Myometrial cell (primary cell): ENCODE data around the gene CRIM1. TPM values are rescaled to one million over a fixed set of nuclear protein-coding genes. Genes with fewer than 3 reads are reported as not detected.

ENCODE experiments used
- total RNA-seq: library from RNA; depleted of rRNA; stranded (reverse); fragments of >200 nt; gene quantifications from 2 replicates; pipeline ENCODE4 v1.2.3, GENCODE V29; 2015

The CRIM1 gene
- 177 and 216 TPM in 2 replicates for total RNA-seq

DNA sequence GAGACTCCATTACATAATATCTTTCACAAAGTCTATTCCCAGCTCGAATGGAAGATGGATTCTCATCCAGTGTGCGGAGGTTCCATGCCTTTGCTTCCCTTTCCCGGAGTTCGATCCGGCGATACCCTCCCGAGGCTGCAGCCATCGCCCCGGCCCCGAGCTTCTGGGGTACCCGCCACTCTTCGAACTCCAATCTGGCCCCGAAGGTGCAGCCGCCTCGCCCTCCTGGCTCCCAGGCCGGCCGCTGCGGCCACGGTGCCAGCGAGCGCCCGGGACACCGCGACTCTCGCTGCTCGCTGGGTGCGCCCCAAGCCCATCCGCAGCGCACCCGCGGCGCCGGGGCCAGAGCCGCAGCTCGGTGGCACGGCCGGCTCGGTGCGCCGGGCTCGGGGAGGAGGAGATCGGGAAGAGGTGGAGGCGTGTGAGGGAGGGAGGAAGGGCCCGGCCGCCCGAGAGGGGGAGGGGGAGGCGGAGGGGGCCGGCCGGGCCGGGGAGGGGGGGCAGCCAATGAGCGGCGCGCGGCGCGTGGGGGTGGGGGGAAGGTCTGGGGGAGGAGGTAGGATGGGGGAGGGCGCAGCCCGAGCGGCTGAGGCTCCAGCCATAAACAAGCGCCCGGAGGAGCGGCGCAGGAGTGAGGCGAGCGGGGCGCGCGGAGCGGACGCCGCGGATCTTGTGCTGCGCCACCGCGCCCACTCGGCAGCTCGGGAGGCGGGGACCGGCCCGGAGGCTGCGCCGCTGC is at the start of gene CRIM1:
TSS of gene CRIM1 (plus strand) at position 628 of the 739 bp plus-strand sequence. CDS start 515 bp downstream, outside the sequence.

GRCh38 chr2:36597532-36598377 is 242.2 kb downstream of the CRIM1 start, which contains the start of gene FEZ2:
FEZ2 (minus strand) TSS chr2:36598168; CDS start chr2:36598142, 26 bp downstream.

Other genes starting within 250 kb of the CRIM1 start
- 39.2 and 71.8 TPM in 2 replicates for gene FEZ2, start 242.4 kb downstream of the CRIM1 start, total RNA-seq